ENCODE data around the gene MTA3.
A peak's percentile ranks its signal among the peaks of the same experiment; 100 is the strongest.
"Not testable (repeated sequence)": the region's sequence is repeated elsewhere in the genome, so short reads cannot be mapped to it uniquely, and the experiment has no call there.

MTA3 gene

GRCh38 chr2:42568401-42569115, at the start of gene MTA3:
Gene MTA3 (plus strand): TSS chr2:42568632. CDS start chr2:42568746, 114 bp downstream.
- peak; percentile 34 for DNase-seq (ENCODE audit: low read depth)

GRCh38 chr2:42519624-42520023, 48.8 kb upstream of the MTA3 start:
- DNase-seq (ENCODE audit: low read depth) = no peak

- DNase-seq (ENCODE audit: low read depth) = no peak
Measured at GRCh38 chr2:42522035-42522434, 46.4 kb upstream of the MTA3 start.

GRCh38 chr2:42523341-42523740, 45.1 kb upstream of the MTA3 start:
- no peak for DNase-seq (ENCODE audit: low read depth)

- DNase-seq (ENCODE audit: low read depth) = no peak
Measured at GRCh38 chr2:42532397-42532796, 36.0 kb upstream of the MTA3 start.

GRCh38 chr2:42537493-42537892, 30.9 kb upstream of the MTA3 start:
- DNase-seq (ENCODE audit: low read depth) = no peak

- no peak for DNase-seq (ENCODE audit: low read depth)
Measured at GRCh38 chr2:42542871-42543270, 25.6 kb upstream of the MTA3 start.

- no peak for DNase-seq (ENCODE audit: low read depth)
Measured at GRCh38 chr2:42545023-42545721, 23.3 kb upstream of the MTA3 start.

- no peak for DNase-seq (ENCODE audit: low read depth)
Measured at GRCh38 chr2:42545841-42546390, 22.5 kb upstream of the MTA3 start.

- no peak for DNase-seq (ENCODE audit: low read depth)
Measured at GRCh38 chr2:42547014-42547413, 21.4 kb upstream of the MTA3 start.

GRCh38 chr2:42547446-42548295, 20.8 kb upstream of the MTA3 start:
- no peak for DNase-seq (ENCODE audit: low read depth)

- DNase-seq (ENCODE audit: low read depth) = no peak
Measured at GRCh38 chr2:42550870-42551269, 17.6 kb upstream of the MTA3 start.

GRCh38 chr2:42554392-42554791, 14.0 kb upstream of the MTA3 start:
- DNase-seq (ENCODE audit: low read depth) = no peak

- no peak for DNase-seq (ENCODE audit: low read depth)
Measured at GRCh38 chr2:42556315-42556890, 12.0 kb upstream of the MTA3 start.

GRCh38 chr2:42557306-42557705, 11.1 kb upstream of the MTA3 start:
- no peak for DNase-seq (ENCODE audit: low read depth)

GRCh38 chr2:42558827-42559226, 9.6 kb upstream of the MTA3 start:
- no peak for DNase-seq (ENCODE audit: low read depth)

- DNase-seq (ENCODE audit: low read depth) = not testable (repeated sequence)
Measured at GRCh38 chr2:42560133-42560532, 8.3 kb upstream of the MTA3 start.

- DNase-seq (ENCODE audit: low read depth) = no peak
Measured at GRCh38 chr2:42560899-42561298, 7.5 kb upstream of the MTA3 start.

GRCh38 chr2:42562474-42563144, 5.8 kb upstream of the MTA3 start:
- no peak for DNase-seq (ENCODE audit: low read depth)

GRCh38 chr2:42566025-42566424, 2.4 kb upstream of the MTA3 start:
- DNase-seq (ENCODE audit: low read depth) = no peak

GRCh38 chr2:42566837-42567321, 1.6 kb upstream of the MTA3 start:
- no peak for DNase-seq (ENCODE audit: low read depth)

All from stimulated activated CD8-positive, alpha-beta memory T cell treated with anti-CD3 and anti-CD28 coated beads, Interleukin-12 subunit alpha, Interleukin-12 subunit beta, amount 100 ng/mL, for 1 hour (primary cell).